Thyroid gland (tissue), 4 donors: ENCODE results near the gene LACC1. TPM values are rescaled to one million over a fixed set of nuclear protein-coding genes. Genes with fewer than 3 reads are reported as not detected.
A peak's percentile ranks its signal among the peaks of the same experiment; 100 is the strongest.

Source experiments
- DNase-seq, 2 donors: peaks; one replicate each; pipeline ENCODE4 v3.0.0-alpha.2; 2019
- H3K27ac ChIP-seq, 3 donors: fragments of 200-600 bp; sonication (generic); 1 replicate in 2 of 3; 2 replicates in 1 of 3; pipeline ENCODE4 v1.5.1; 2016 to 2019; ENCODE audit warnings: mild to moderate bottlenecking in 1 of 3, moderate library complexity in 1 of 3
- H3K27me3 ChIP-seq: fragments of 200-600 bp; sonication (generic); one replicate; pipeline ENCODE4 v1.5.1; 2019
- H3K36me3 ChIP-seq, 2 donors: fragments of 200-600 bp; sonication (generic); one replicate each; pipeline ENCODE4 v1.5.1; 2016 to 2019
- H3K4me1 ChIP-seq, 2 donors: fragments of 200-600 bp; sonication (generic); one replicate each; pipeline ENCODE4 v1.5.1; 2017 to 2019
- H3K4me3 ChIP-seq, 3 donors: fragments of 200-600 bp; sonication (generic); replicated peaks in 1 of 3; 1 replicate in 2 of 3; 2 replicates in 1 of 3; pipeline ENCODE4 v1.5.1; 2016; ENCODE audit warnings: mild to moderate bottlenecking in 1 of 3
- H3K9me3 ChIP-seq: fragments of 200-600 bp; sonication (generic); one replicate; pipeline ENCODE4 v1.5.1; 2017
- POLR2A ChIP-seq, 2 donors: fragments of 450-650 bp; IDR thresholded peaks; one replicate each; pipeline ENCODE4 v1.6.1; 2017; ENCODE audit warnings: antibody characterized with exemption in 2 of 2, mild to moderate bottlenecking in 2 of 2, moderate library complexity in 1 of 2
- WGBS, 2 donors: methylation state at CpG; one replicate each; pipeline ENCODE4 v1.1.5; 2017; 5-methylcytosine and 5-hydroxymethylcytosine counted together
- intact Hi-C: fragments of 100-400 bp; cut with DNase I; formaldehyde crosslinking; loops from one replicate; pipeline ENCODE4 v1.15.1; 2023
- total RNA-seq, 4 donors: library from RNA; depleted of rRNA; stranded (reverse); fragments of >200 nt; gene quantifications; one replicate each; pipeline ENCODE4 v1.2.3, GENCODE V29; 2016
- TF ChIP-seq, protein P1 (sequence below), 6 experiments: fragments of 200-600 bp in 3 of 6; fragments of 450-650 bp in 3 of 6; sonication (generic) in 3 of 6; IDR thresholded peaks; one replicate each; pipeline ENCODE4 v1.5.1; 2016 to 2019; ENCODE audit warnings: antibody characterized with exemption in 6 of 6, mild to moderate bottlenecking in 2 of 6, inconsistent platforms in 1 of 6, moderate library complexity in 1 of 6

The LACC1 gene
- total RNA-seq = 10 to 100 TPM in 1 of 4 donors, 1 to 10 TPM in 3; 4.2 to 13.2 (median 4.6) TPM

DNA sequence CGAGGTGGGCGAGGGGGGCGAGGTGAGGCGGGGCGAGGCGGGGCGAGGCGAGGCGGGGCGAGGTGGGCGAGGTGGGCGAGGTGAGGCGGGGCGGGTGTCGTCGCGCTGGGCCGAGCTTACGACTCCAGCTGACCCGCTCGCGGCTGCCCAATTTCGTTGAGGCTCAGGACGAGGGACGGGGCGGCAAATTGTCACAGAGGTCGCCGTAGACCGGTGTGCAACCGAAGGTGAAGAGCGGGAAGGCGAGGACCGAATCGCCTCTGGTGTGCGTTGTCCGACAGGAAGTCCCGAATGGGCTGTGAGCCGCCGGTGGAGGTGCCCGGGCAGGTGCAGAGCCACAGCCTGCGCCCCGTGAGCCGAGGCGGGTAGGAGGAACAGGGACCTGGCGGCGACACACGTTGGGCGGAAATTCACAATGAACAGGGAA, at the start of gene LACC1:
LACC1 (plus strand) TSS at position 150 of the 427 bp plus-strand sequence. CDS start 1,082 bp downstream, outside the sequence.
- Histone ChIP-seq H3K27me3 (no peaks in the 10 kb centered on the region), H3K4me3 (peak within 1 kb of the TSS; percentile 80 to 94 (median 93)), H3K36me3 (no peaks in the 10 kb centered on the region), H3K9me3 (no peaks in the 10 kb centered on the region), H3K27ac (peak within 1 kb of the TSS; percentile 97 to 98 (median 97)), H3K4me1 (peaks cover 8 to 12% of the 10 kb centered on the region in 2 donors)
- intact Hi-C loops = no loop called here
- 0 to 6% methylated on average over 17 to 19 of the region's 48 CpGs for WGBS, 2 donors
- DNase-seq = peak in 1 of 2 donors; percentile 72
- TF ChIP-seq, protein P1, sequence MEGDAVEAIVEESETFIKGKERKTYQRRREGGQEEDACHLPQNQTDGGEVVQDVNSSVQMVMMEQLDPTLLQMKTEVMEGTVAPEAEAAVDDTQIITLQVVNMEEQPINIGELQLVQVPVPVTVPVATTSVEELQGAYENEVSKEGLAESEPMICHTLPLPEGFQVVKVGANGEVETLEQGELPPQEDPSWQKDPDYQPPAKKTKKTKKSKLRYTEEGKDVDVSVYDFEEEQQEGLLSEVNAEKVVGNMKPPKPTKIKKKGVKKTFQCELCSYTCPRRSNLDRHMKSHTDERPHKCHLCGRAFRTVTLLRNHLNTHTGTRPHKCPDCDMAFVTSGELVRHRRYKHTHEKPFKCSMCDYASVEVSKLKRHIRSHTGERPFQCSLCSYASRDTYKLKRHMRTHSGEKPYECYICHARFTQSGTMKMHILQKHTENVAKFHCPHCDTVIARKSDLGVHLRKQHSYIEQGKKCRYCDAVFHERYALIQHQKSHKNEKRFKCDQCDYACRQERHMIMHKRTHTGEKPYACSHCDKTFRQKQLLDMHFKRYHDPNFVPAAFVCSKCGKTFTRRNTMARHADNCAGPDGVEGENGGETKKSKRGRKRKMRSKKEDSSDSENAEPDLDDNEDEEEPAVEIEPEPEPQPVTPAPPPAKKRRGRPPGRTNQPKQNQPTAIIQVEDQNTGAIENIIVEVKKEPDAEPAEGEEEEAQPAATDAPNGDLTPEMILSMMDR (IDR thresholded peaks at IDR 0.05) = no peak
- peak; percentile 31 to 62 for TF ChIP-seq POLR2A (IDR thresholded peaks at IDR 0.05)

DNA sequence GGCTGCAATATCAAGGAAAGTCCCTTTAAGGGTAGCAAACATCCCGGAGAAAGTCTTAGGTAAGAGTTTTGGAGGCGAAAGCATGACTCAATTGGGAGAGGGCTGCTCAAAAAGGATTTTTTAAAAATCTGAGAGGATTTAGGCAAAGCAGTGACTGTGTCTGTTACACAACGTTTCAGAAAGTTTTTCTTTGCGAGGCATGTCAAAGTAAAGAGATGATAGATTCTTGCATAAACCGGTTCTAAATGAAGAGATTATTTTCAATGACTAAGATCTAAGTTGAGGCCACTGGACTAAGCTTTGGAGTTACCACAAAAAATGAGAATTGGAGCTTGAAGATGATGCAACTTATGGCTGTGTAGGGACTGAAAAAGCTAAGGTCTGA, 49.2 kb upstream of the LACC1 start:
- Histone ChIP-seq H3K4me1 (no peaks in the 10 kb centered on the region), H3K27me3 (no peaks in the 10 kb centered on the region), H3K36me3 (no peaks in the 10 kb centered on the region), H3K4me3 (no peak overlapping the region), H3K9me3 (no peaks in the 10 kb centered on the region), H3K27ac (no peak overlapping the region)
- intact Hi-C loops = no loop called here
- no peak for DNase-seq
- TF ChIP-seq POLR2A (IDR thresholded peaks at IDR 0.05) = no peak
- TF ChIP-seq, protein P1 (IDR thresholded peaks at IDR 0.05) = no peak
- WGBS, 2 donors = 60 to 68% methylated on average over 5 of the region's 5 CpGs

DNA sequence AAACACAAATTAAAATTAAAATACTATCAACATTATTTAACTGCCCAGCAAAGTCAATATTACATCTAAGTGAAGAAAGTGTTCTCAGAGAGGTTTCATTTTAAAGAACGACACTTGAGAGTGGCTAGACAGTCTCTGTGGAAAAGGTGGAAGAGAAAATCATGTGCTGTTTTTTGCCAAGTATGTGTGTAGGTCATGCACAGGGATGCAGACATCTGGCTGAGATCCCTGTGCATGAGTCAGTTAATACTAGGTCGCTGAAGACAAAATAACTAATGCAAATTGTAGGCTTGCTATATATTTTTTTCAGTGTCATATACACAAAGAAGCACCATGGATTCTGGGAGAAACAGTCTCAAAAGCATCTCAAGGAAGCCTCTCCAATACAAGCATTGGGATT, 48.6 kb upstream of the LACC1 start:
- intact Hi-C loops = no loop called here
- Histone ChIP-seq H3K4me1 (no peaks in the 10 kb centered on the region), H3K27ac (no peak overlapping the region), H3K27me3 (no peaks in the 10 kb centered on the region), H3K4me3 (no peak overlapping the region), H3K9me3 (no peaks in the 10 kb centered on the region), H3K36me3 (no peaks in the 10 kb centered on the region)
- no peak for DNase-seq
- TF ChIP-seq POLR2A (IDR thresholded peaks at IDR 0.05) = no peak
- TF ChIP-seq, protein P1 (IDR thresholded peaks at IDR 0.05) = no peak
- 59 to 69% methylated on average over 2 of the region's 2 CpGs for WGBS, 2 donors

DNA sequence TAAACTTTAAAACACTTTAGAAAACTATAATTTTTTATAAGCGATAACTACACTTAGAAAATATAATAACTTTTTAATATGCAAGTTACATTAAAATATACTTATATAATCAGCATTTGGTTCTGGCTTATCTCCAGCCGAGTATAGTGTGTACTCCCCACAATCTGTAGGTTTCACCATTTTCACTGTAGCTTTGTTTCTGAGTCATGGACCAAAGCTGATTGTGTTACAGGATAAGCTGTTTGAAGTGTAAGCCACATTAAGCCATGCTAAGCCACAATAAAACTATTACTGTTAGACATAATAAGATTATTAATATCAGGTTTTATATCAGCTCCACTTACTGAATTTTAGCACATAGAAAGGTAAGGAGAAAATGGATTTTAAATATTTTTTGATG, 44.0 kb upstream of the LACC1 start:
- Histone ChIP-seq H3K36me3 (no peaks in the 10 kb centered on the region), H3K27ac (no peak overlapping the region), H3K9me3 (no peaks in the 10 kb centered on the region), H3K4me3 (no peak overlapping the region), H3K27me3 (no peaks in the 10 kb centered on the region), H3K4me1 (no peaks in the 10 kb centered on the region)
- TF ChIP-seq, protein P1 (IDR thresholded peaks at IDR 0.05) = no peak
- no peak for TF ChIP-seq POLR2A (IDR thresholded peaks at IDR 0.05)
- intact Hi-C loops = no loop called here
- DNase-seq = no peak
- WGBS, 2 donors = 89 to 93% methylated on average over 2 of the region's 2 CpGs

DNA sequence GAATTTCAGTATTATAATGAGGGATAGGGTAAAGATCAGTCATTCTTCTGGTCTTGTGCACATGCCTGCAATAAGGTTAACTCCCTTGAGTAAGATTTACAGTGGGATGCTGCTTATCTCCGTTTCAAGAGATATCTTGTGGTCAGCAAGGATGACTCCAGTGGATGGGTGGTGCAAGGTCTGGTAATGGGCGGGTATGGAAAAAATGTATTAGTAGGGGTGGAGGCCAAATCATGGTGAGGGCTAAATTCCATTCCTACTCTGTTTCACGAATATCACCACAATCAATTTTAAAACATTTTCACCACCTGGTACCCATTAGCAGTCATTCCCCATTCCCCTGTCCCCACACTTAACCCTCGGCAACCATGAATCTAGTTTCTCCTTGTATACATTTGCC, 40.8 kb upstream of the LACC1 start:
- TF ChIP-seq, protein P1 (IDR thresholded peaks at IDR 0.05) = no peak
- no peak for TF ChIP-seq POLR2A (IDR thresholded peaks at IDR 0.05)
- DNase-seq = no peak
- Histone ChIP-seq H3K27me3 (no peaks in the 10 kb centered on the region), H3K4me1 (no peaks in the 10 kb centered on the region), H3K36me3 (no peaks in the 10 kb centered on the region), H3K4me3 (no peak overlapping the region), H3K9me3 (no peaks in the 10 kb centered on the region), H3K27ac (no peak overlapping the region)
- intact Hi-C loops = no loop called here
- 85 to 86% methylated on average over 4 of the region's 4 CpGs for WGBS, 2 donors
